HepG2 (cell line): ENCODE results near the gene CRIP1. TPM values are rescaled to one million over a fixed set of nuclear protein-coding genes. Genes with fewer than 3 reads are reported as not detected.
A peak's percentile ranks its signal among the peaks of the same experiment; 100 is the strongest.

ENCODE experiments used
- FOXO4 ChIP-seq: sonication (generic); formaldehyde crosslinking; conservative IDR thresholded peaks from 2 replicates; pipeline ENCODE4 v1.8.1; 2023; ENCODE audit warnings: missing genetic modification reagents
- HIVEP1 ChIP-seq: sonication (generic); formaldehyde crosslinking; IDR thresholded peaks from 2 replicates; pipeline ENCODE4 v1.4.0; 2020; ENCODE audit warnings: mild to moderate bottlenecking, missing genetic modification reagents
- HNRNPL ChIP-seq: fragments of 200-400 bp; formaldehyde crosslinking; IDR thresholded peaks from 2 replicates; pipeline ENCODE4 v1.6.1; 2017; ENCODE audit warnings: mild to moderate bottlenecking, low read depth, low read length
- ZBTB33 ChIP-seq: sonication (generic); formaldehyde crosslinking; IDR thresholded peaks from 2 replicates; pipeline ENCODE4 v1.4.0; 2020; ENCODE audit warnings: missing genetic modification reagents
- ZNF275 ChIP-seq: sonication (generic); formaldehyde crosslinking; IDR thresholded peaks from 2 replicates; pipeline ENCODE4 v1.8.0; 2022; ENCODE audit warnings: missing genetic modification reagents, mild to moderate bottlenecking, inconsistent platforms, borderline replicate concordance
- ZNF354B ChIP-seq: sonication (generic); formaldehyde crosslinking; IDR thresholded peaks from 2 replicates; pipeline ENCODE4 v1.8.0; 2022; ENCODE audit warnings: mild to moderate bottlenecking, missing genetic modification reagents
- polyA plus RNA-seq, 8 experiments: library from polyadenylated mRNA; depleted of rRNA in 3 of 8; stranded (reverse) in 7 of 8; unstranded in 1 of 8; fragments of >200 nt; fragmentation: Illumina TruSeq in 4 of 8; extraction: Trizol in 4 of 8; gene quantifications; 2 replicates each; pipeline versions ENCODE4 v1.2.1 to v1.2.3, GENCODE V29; 2011 to 2016; ENCODE audit warnings: low read depth in 4 of 8, missing spikeins in 1 of 8, mixed read lengths in 1 of 8; ENCODE audit not compliant: insufficient read depth in 1 of 8
- total RNA-seq, 5 experiments: library from RNA; depleted of rRNA; stranded (reverse); fragments of >200 nt; fragmentation: Illumina TruSeq; extraction: Trizol; gene quantifications; 2 replicates each; pipeline ENCODE4 v1.2.3, GENCODE V29; 2016; ENCODE audit warnings: low read depth in 1 of 5

Gene CRIP1
- total and polyA plus RNA-seq, 2 of the 13 experiments (the other 11 are each of a cell fraction or from before 2014, with no cell fraction given): 53.9 to 59.5 TPM

GRCh38 chr14:105497671-105498429 lies 11.2 kb downstream of the CRIP1 start (continued):
- no peak for TF ChIP-seq FOXO4 (CRISPR knock-in tag)
- peak; percentile 54; the same call in 1 of the 2 replicates for TF ChIP-seq ZBTB33 (CRISPR knock-in tag)
- no peak for TF ChIP-seq ZNF354B (CRISPR knock-in tag)
- TF ChIP-seq HNRNPL: peak; percentile 95
- TF ChIP-seq HIVEP1 (CRISPR knock-in tag): peak; percentile 29; the same call in 1 of the 2 replicates
- no peak for TF ChIP-seq ZNF275
